ENCODE data around the gene DNAAF2.
A peak's percentile ranks its signal among the peaks of the same experiment; 100 is the strongest.

The DNAAF2 gene

DNA sequence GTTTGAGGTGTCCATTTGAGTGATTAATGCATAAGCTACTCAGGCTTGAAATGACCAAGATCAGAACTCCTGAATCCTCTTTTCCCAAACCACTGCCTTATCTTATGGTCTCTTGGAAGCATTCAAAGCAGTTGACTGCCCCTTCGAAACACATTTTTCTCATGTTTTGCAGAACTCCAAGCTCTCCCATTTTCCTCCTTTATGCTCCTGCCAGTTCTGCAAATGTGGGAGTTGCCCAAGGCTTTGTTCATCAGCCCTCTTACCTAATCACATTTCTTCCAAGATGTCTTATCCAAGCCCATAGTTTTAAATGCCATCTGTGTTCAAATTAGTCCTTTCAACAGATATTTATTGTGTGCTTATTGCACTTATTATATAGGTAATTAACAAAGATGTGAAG is 1.8 kb upstream of the DNAAF2 start:
- H3K4me3 ChIP-seq (replicated peaks; ENCODE audit: low read depth, low read length): no peak overlapping the region
- peak; percentile 70 for DNase-seq (ENCODE audit: low read depth)
- TF ChIP-seq, protein P1, sequence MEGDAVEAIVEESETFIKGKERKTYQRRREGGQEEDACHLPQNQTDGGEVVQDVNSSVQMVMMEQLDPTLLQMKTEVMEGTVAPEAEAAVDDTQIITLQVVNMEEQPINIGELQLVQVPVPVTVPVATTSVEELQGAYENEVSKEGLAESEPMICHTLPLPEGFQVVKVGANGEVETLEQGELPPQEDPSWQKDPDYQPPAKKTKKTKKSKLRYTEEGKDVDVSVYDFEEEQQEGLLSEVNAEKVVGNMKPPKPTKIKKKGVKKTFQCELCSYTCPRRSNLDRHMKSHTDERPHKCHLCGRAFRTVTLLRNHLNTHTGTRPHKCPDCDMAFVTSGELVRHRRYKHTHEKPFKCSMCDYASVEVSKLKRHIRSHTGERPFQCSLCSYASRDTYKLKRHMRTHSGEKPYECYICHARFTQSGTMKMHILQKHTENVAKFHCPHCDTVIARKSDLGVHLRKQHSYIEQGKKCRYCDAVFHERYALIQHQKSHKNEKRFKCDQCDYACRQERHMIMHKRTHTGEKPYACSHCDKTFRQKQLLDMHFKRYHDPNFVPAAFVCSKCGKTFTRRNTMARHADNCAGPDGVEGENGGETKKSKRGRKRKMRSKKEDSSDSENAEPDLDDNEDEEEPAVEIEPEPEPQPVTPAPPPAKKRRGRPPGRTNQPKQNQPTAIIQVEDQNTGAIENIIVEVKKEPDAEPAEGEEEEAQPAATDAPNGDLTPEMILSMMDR (IDR thresholded peaks at IDR 0.05; ENCODE audit: low read length, missing control alignments): no peak

DNA sequence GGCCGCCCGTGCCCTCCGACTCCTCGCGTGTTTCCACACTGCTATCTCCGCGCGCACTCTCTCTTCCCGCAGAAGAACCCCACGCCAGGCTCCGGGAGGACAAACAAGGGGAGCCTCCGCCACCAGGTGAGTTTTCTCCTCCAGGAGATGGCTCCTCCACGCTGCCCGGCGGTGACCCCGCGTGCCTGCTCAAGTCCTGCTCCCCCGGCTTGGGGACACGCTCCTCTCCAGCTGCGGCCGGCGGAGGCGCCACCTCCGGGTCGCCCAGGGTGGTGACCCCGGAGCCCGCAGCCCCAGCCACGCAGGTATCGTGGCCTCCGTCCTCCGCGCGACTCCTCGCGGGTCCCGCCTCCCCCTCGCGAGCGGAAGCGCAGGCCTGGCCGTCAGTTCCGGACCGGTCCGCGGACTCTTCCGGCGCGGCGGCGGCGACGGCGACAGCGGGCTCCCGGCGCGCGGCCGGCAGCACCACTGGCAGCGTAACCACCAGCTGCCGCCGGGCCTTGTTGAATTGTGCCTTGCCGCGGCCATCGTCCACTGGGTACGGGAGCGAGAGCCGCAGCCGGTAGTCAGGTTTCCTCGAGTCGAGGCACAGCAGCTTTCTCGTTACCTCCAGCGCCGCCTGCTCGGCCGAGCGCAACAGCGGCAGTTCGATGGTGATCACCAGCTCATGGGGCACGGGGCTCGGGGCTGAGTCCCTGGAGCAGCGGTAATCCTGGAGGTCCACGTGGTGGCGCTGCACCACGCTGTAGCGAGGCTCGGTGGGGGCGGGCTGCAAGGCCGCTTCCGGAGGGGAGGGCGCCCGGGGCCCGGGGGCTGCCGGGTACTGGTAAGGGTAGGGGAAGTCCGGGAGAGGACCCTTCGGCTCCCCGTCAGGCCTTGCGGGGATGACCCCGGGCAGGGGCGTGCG is 1.2 kb downstream of the DNAAF2 start:
- H3K4me3 ChIP-seq (replicated peaks; ENCODE audit: low read depth, low read length): peak overlapping the region; percentile 93
- peak; percentile 96 for DNase-seq (ENCODE audit: low read depth)
- TF ChIP-seq, protein P1 (IDR thresholded peaks at IDR 0.05; ENCODE audit: low read length, missing control alignments): peak; percentile 52

DNA sequence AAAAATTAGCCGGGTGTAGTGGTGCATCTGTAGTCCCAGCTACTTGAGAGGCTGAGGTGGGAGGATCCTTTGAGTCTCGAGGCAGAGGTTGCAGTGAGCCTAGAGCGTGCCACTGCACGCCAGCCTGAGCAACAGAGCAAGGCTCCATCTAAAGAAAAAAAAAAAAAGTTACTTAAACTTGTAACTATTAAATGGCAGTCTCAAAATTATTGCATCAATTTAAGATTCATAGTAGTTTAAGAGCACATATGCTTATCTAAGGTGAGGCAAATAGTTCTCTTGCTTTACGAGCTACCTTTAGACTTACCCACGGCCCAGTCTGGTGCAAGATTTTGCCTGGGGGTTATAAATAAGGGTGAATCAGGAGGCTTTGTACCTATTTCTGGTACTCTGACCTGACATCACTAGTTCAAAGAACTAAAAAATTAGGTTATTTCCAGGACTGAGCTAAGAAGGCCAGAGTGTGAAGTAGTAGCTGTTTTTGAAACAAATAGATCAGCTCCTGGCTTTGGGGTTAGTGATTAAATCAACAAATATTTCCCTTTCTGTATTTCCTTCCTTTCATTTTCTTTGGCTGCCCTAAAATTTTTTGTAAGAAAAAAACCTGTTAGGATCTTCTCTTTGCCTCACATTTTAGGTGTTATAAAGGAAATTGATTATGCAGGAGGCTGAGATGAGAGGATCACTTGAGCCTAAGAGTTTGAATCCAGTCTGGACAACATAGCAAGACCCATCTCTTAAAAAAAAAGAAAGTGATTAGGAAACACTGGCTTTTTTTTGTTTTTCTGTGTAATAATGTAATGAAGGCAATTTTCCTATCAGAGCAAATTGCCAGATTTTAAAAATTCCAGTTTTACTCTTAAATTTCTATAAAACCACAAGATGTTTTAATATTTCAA is 10.9 kb downstream of the DNAAF2 start:
- no peak overlapping the region for H3K4me3 ChIP-seq (replicated peaks; ENCODE audit: low read depth, low read length)
- DNase-seq (ENCODE audit: low read depth): no peak
- TF ChIP-seq, protein P1 (IDR thresholded peaks at IDR 0.05; ENCODE audit: low read length, missing control alignments): no peak

DNA sequence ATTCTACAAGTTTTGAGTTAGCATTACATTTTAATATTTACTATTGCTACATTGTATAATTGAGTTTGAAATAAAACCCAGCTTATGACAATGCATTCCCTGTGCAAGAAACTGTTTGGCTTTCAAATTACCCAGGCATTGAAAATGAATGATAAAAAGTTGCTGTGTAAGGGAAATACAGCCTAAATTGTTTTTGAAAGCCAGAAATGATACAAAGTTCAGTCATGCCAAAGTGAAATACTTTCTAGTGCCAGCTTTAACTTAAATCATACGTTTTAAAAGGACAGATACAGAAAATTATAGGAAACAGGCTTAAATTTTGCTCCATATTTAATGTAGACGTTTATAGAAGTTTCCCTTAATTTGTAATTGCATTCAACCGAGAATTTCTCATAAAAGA is 11.7 kb downstream of the DNAAF2 start:
- H3K4me3 ChIP-seq (replicated peaks; ENCODE audit: low read depth, low read length): peak overlapping the region; percentile 93
- TF ChIP-seq, protein P1 (IDR thresholded peaks at IDR 0.05; ENCODE audit: low read length, missing control alignments): no peak
- no peak for DNase-seq (ENCODE audit: low read depth)

DNA sequence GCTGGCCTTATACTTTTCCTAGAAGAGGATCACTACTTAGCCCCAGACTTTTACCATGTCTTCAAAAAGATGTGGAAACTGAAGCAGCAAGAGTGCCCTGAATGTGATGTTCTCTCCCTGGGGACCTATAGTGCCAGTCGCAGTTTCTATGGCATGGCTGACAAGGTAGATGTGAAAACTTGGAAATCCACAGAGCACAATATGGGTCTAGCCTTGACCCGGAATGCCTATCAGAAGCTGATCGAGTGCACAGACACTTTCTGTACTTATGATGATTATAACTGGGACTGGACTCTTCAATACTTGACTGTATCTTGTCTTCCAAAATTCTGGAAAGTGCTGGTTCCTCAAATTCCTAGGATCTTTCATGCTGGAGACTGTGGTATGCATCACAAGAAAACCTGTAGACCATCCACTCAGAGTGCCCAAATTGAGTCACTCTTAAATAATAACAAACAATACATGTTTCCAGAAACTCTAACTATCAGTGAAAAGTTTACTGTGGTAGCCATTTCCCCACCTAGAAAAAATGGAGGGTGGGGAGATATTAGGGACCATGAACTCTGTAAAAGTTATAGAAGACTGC is 12.9 kb downstream of the DNAAF2 start:
- TF ChIP-seq, protein P1 (IDR thresholded peaks at IDR 0.05; ENCODE audit: low read length, missing control alignments): no peak
- no peak for DNase-seq (ENCODE audit: low read depth)
- peak overlapping the region; percentile 93 for H3K4me3 ChIP-seq (replicated peaks; ENCODE audit: low read depth, low read length)

DNA sequence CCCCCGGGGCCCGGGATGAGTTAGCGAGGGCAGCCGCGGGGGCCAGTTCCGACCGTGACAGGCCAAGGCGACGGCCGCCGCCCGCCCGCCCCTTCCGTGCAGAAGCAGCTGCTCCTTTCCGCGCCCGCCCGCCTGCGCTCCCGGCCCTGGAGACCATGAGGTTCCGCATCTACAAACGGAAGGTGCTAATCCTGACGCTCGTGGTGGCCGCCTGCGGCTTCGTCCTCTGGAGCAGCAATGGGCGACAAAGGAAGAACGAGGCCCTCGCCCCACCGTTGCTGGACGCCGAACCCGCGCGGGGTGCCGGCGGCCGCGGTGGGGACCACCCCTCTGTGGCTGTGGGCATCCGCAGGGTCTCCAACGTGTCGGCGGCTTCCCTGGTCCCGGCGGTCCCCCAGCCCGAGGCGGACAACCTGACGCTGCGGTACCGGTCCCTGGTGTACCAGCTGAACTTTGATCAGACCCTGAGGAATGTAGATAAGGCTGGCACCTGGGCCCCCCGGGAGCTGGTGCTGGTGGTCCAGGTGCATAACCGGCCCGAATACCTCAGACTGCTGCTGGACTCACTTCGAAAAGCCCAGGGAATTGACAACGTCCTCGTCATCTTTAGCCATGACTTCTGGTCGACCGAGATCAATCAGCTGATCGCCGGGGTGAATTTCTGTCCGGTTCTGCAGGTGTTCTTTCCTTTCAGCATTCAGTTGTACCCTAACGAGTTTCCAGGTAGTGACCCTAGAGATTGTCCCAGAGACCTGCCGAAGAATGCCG is 13.7 kb downstream of the DNAAF2 start:
- peak; percentile 61 for DNase-seq (ENCODE audit: low read depth)
- peak overlapping the region; percentile 93 for H3K4me3 ChIP-seq (replicated peaks; ENCODE audit: low read depth, low read length)
- TF ChIP-seq, protein P1 (IDR thresholded peaks at IDR 0.05; ENCODE audit: low read length, missing control alignments): no peak

Measured in fibroblast of pulmonary artery (primary cell).